Measurements from ENCODE around the gene SCCPDH. TPM values are rescaled to one million over a fixed set of nuclear protein-coding genes. Genes with fewer than 3 reads are reported as not detected.

The SCCPDH gene
- total RNA-seq, 1 experiment from 2014 or later = 10.9 TPM

- H3K27me3 Mint-ChIP-seq (ENCODE audit: low read depth) = no peaks in the 10 kb centered on the region; the same call in 1 of the 2 replicates
- no peaks in the 10 kb centered on the region for H3K9me3 Mint-ChIP-seq
- ChIA-PET CTCF (no interaction called here), POLR2A (no interaction called here)
- no peaks in the 10 kb centered on the region for H3K36me3 Mint-ChIP-seq
- H3K27ac Mint-ChIP-seq = no peak overlapping the region
- no peak for TF ChIP-seq SMAD4 (CRISPR knock-in tag; IDR thresholded peaks at IDR 0.05)
- no peak for TF ChIP-seq CTCF (IDR thresholded peaks at IDR 0.05)
- ATAC-seq (no peak), DNase-seq (ENCODE audit: low spot score) (no peak)
- peaks cover 18% of the 10 kb centered on the region for H3K4me1 Mint-ChIP-seq
- H3K4me3 Mint-ChIP-seq = no peak overlapping the region
These were observed 76.1 kb downstream of the SCCPDH start for GRCh38 chr1:246800356-246800755.

- TF ChIP-seq ZBTB21 (CRISPR knock-in tag; IDR thresholded peaks at IDR 0.05; ENCODE audit: borderline replicate concordance) (no peak), CTCF (IDR thresholded peaks at IDR 0.05) (no peak), RORB (CRISPR knock-in tag; IDR thresholded peaks at IDR 0.05) (no peak), USF2 (CRISPR knock-in tag; IDR thresholded peaks at IDR 0.05) (no peak), ZNF425 (CRISPR knock-in tag; conservative IDR thresholded peaks at IDR 0.05) (no peak), SMAD3 (CRISPR knock-in tag; IDR thresholded peaks at IDR 0.05; ENCODE audit: borderline replicate concordance) (no peak), KAT7 (CRISPR knock-in tag; IDR thresholded peaks at IDR 0.05; ENCODE audit: borderline replicate concordance) (no peak), ARID4B (CRISPR knock-in tag; IDR thresholded peaks at IDR 0.05; ENCODE audit: borderline replicate concordance) (no peak), ZNF416 (CRISPR knock-in tag; IDR thresholded peaks at IDR 0.05) (no peak), FOXP4 (CRISPR knock-in tag; IDR thresholded peaks at IDR 0.05) (no peak), ZNF512 (CRISPR knock-in tag; IDR thresholded peaks at IDR 0.05; ENCODE audit: borderline replicate concordance) (no peak), ETV6 (CRISPR knock-in tag; IDR thresholded peaks at IDR 0.05) (no peak), STAT6 (CRISPR knock-in tag; conservative IDR thresholded peaks at IDR 0.05; ENCODE audit: low read depth) (no peak)
- POLR2A ChIA-PET = no interaction called here
- H3K27me3 Mint-ChIP-seq (ENCODE audit: low read depth) = no peaks in the 10 kb centered on the region; the same call in 1 of the 2 replicates
- DNase-seq (ENCODE audit: low spot score) (no peak), ATAC-seq (no peak)
- peaks cover 14% of the 10 kb centered on the region for H3K4me1 Mint-ChIP-seq
- no peaks in the 10 kb centered on the region for H3K9me3 Mint-ChIP-seq
- H3K4me3 Mint-ChIP-seq = no peak overlapping the region
- CTCF ChIA-PET = no interaction called here
- no peaks in the 10 kb centered on the region for H3K36me3 Mint-ChIP-seq
- no peak overlapping the region for H3K27ac Mint-ChIP-seq
These were observed 76.5 kb downstream of the SCCPDH start for GRCh38 chr1:246800756-246801155.

Measured in WTC11 (cell line).